ENCODE data around the gene SIRPD.

SIRPD gene

DNA sequence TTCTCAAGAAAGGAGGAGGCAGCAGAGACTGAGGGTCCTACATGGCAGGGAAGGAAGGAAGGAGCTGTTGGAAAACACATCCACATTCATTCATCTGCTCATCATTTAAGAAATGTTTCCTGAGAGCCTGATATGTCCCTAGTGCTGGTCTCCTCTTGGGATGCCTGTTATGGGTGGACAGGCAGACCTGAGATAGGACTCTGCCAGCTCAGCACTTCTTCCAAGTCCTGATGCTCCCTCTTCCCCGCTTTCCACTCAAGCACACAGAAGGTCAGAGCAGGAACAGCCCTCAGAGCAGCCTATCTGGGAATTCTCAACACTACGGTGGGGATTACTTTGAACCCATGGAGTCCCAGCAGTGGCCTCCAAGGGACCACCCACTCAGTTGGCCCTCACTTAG lies 8.0 kb upstream of the SIRPD start:
- TF ChIP-seq, protein P1, sequence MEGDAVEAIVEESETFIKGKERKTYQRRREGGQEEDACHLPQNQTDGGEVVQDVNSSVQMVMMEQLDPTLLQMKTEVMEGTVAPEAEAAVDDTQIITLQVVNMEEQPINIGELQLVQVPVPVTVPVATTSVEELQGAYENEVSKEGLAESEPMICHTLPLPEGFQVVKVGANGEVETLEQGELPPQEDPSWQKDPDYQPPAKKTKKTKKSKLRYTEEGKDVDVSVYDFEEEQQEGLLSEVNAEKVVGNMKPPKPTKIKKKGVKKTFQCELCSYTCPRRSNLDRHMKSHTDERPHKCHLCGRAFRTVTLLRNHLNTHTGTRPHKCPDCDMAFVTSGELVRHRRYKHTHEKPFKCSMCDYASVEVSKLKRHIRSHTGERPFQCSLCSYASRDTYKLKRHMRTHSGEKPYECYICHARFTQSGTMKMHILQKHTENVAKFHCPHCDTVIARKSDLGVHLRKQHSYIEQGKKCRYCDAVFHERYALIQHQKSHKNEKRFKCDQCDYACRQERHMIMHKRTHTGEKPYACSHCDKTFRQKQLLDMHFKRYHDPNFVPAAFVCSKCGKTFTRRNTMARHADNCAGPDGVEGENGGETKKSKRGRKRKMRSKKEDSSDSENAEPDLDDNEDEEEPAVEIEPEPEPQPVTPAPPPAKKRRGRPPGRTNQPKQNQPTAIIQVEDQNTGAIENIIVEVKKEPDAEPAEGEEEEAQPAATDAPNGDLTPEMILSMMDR (conservative IDR thresholded peaks at IDR 0.05; ENCODE audit: low read depth, low read length): no peak
- DNase-seq (ENCODE audit: low read depth): no peak
- H3K4me3 ChIP-seq (ENCODE audit: low read length): no peak overlapping the region

DNA sequence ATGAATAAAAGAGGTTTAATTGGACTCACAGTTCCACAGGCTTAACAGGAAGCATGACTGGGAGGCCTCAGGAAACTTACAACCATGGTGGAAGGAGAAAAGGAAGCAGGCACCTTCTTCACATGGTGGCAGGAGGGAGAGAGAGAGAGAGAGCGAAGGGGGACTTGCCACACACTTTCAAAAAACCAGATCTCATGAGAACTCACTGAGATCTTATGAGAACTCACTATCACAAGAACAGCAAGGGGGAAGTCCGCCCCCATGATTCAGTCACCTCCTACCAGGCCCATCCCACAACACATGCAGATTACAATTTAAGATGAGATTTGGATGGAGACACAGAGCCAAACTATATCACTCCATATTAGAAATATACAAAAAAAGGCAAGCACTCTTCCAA lies 6.1 kb upstream of the SIRPD start:
- TF ChIP-seq, protein P1 (conservative IDR thresholded peaks at IDR 0.05; ENCODE audit: low read depth, low read length): no peak
- H3K4me3 ChIP-seq (ENCODE audit: low read length): no peak overlapping the region
- DNase-seq (ENCODE audit: low read depth): no peak

GRCh38 chr20:1562622-1563021 lies 5.1 kb upstream of the SIRPD start:
- no peak overlapping the region for H3K4me3 ChIP-seq (ENCODE audit: low read length)
- TF ChIP-seq, protein P1 (conservative IDR thresholded peaks at IDR 0.05; ENCODE audit: low read depth, low read length): no peak
- no peak for DNase-seq (ENCODE audit: low read depth)

- no peak overlapping the region for H3K4me3 ChIP-seq (ENCODE audit: low read length)
- TF ChIP-seq, protein P1 (conservative IDR thresholded peaks at IDR 0.05; ENCODE audit: low read depth, low read length): no peak
- DNase-seq (ENCODE audit: low read depth): no peak
Observed at GRCh38 chr20:1561350-1561749, 3.8 kb upstream of the SIRPD start.

DNA sequence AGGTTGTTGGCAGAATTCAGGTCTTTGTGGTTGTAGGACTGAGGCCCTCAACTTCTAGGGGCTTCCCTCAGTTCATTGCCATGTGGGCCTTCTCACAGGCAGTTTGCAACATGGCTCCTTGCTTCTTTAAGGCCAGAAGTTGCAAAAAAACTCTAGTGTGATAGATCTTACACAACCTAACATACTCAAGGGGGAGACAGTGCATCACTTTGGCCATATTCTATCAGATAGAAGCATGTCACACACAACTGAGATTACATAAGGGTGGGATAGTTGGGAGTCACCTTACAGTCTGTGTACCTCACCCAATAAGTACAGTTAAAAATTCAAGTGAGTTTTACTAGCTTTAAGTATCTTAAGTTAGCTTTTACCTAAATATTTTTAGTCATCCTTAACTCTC lies 1.6 kb downstream of the SIRPD start:
- TF ChIP-seq, protein P1 (conservative IDR thresholded peaks at IDR 0.05; ENCODE audit: low read depth, low read length): no peak
- DNase-seq (ENCODE audit: low read depth): no peak
- no peak overlapping the region for H3K4me3 ChIP-seq (ENCODE audit: low read length)

DNA sequence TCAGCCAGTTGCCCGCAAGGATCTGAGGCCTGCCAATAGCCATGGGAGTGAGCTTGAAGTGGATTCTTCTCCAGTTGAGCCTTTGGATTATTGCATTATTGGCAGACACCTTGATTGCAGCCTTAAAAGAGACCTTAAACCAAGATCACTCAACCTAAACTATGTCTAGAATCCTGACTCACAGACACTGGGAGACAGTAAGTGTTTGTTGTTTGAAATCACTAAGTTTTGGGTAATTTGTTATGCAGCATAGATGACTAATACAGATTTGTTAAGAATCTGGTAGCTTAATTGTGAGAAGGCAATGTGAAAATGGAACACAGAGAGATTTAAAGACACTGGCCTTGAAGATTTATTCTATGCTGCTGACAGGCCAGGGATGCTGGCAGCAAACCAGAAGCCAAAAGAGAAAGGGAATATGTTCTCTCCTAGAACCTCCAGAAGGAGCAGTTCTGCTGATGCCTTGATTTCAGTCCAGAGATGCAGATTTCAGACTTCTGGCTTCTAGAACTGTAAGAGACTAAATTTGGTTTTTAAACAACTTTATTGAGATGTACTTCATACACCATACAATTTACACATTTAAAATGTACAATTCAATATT lies 17.6 kb downstream of the SIRPD start:
- H3K4me3 ChIP-seq (ENCODE audit: low read length): no peak overlapping the region
- no peak for DNase-seq (ENCODE audit: low read depth)
- TF ChIP-seq, protein P1 (conservative IDR thresholded peaks at IDR 0.05; ENCODE audit: low read depth, low read length): no peak

- no peak for DNase-seq (ENCODE audit: low read depth)
- TF ChIP-seq, protein P1 (conservative IDR thresholded peaks at IDR 0.05; ENCODE audit: low read depth, low read length): no peak
- H3K4me3 ChIP-seq (ENCODE audit: low read length): no peak overlapping the region
Observed at GRCh38 chr20:1538655-1539054, 18.9 kb downstream of the SIRPD start.
